HCT116 (cell line): Measurements from ENCODE around the gene NEURL1.

Experiments
- POLR2A ChIP-seq: IDR thresholded peaks from 2 replicates; pipeline ENCODE4 v1.7.0; 2011; ENCODE audit warnings: borderline replicate concordance; ENCODE audit not compliant: insufficient read depth, insufficient read length; ENCODE audit errors: extremely low read depth
- ZNF274 ChIP-seq: fragments of 200-500 bp; sonication (Bioruptor generic); IDR thresholded peaks from 2 replicates; pipeline ENCODE4 v1.6.1; 2014; ENCODE audit warnings: mild to moderate bottlenecking, low read depth, low read length, inconsistent platforms

- no peak for TF ChIP-seq ZNF274
- TF ChIP-seq POLR2A: no peak
Measured at GRCh38 chr10:103564116-103564501, 70.6 kb downstream of the NEURL1 start.
